MCF 10A (cell line): ENCODE results near the gene NR2E3. TPM values are rescaled to one million over a fixed set of nuclear protein-coding genes. Genes with fewer than 3 reads are reported as not detected.

Source experiments
- BruUV-seq: library from RNA; stranded (reverse); fragments of 400-500 nt; replicated peaks from 2 replicates; lab custom pipeline; 2021; lab: Mats Ljungman, UMichigan
- CTCF ChIA-PET: fragments of 300-600 bp; sonication (Branson Sonifier 250); formaldehyde crosslinking; extraction: SDS; loops from one replicate; lab custom pipeline; 2021; ENCODE audit warnings: antibody characterized with exemption, inconsistent platforms; lab: Yijun Ruan, JAX
- POLR2A ChIA-PET: fragments of 300-600, 350-650 bp; sonication (Branson Sonifier 250); formaldehyde crosslinking; extraction: SDS; loops from one replicate; lab custom pipeline; 2020; ENCODE audit warnings: antibody characterized with exemption, inconsistent platforms; lab: Yijun Ruan, JAX
- DNase-seq: peaks from one replicate; pipeline ENCODE4 v3.0.0-alpha.2; 2018; ENCODE audit not compliant: unreplicated experiment
- H3K27ac Mint-ChIP-seq: one replicate; pipeline ENCODE4 v1.8.0; 2022; ENCODE audit warnings: mild to moderate bottlenecking, low read depth, mixed read lengths; ENCODE audit not compliant: unreplicated experiment
- H3K27me3 Mint-ChIP-seq: one replicate; pipeline ENCODE4 v1.8.0; 2022; ENCODE audit warnings: mixed read lengths; ENCODE audit not compliant: insufficient read depth, unreplicated experiment
- H3K36me3 Mint-ChIP-seq: one replicate; pipeline ENCODE4 v1.8.0; 2022; ENCODE audit warnings: mild to moderate bottlenecking, moderate library complexity, mixed read lengths; ENCODE audit not compliant: insufficient read depth, unreplicated experiment
- H3K4me1 Mint-ChIP-seq: one replicate; pipeline ENCODE4 v1.8.0; 2022; ENCODE audit warnings: mixed read lengths; ENCODE audit not compliant: insufficient read depth, unreplicated experiment
- H3K4me3 Mint-ChIP-seq: one replicate; pipeline ENCODE4 v1.8.0; 2022; ENCODE audit warnings: mild to moderate bottlenecking, moderate library complexity, mixed read lengths; ENCODE audit not compliant: unreplicated experiment
- H3K9me3 Mint-ChIP-seq: one replicate; pipeline ENCODE4 v1.8.0; 2022; ENCODE audit warnings: mixed read lengths; ENCODE audit not compliant: unreplicated experiment
- CTCF ChIP-seq: fragments of 200-600 bp; IDR thresholded peaks from one replicate; pipeline ENCODE4 v1.8.0; 2022; ENCODE audit warnings: antibody characterized with exemption, mild to moderate bottlenecking; ENCODE audit not compliant: unreplicated experiment
- intact Hi-C: fragments of 100-400 bp; cut with micrococcal nuclease; formaldehyde crosslinking; loops from 2 replicates; pipeline ENCODE4 v1.14.1; 2022
- total RNA-seq: library from RNA; stranded (reverse); gene quantifications from 2 replicates; pipeline ENCODE4 v1.2.3, GENCODE V29; 2022

The NR2E3 gene
- total RNA-seq, 1 experiment from 2014 or later, result 0.49 TPM

GRCh38 chr15:71773206-71773859 is 37.0 kb upstream of the NR2E3 start:
- no peak overlapping the region for H3K4me3 Mint-ChIP-seq
- ChIA-PET CTCF (interaction anchor here (0.6 to 0.8 kb wide), 3 partner anchors 29 to 954 kb away, joined by 3 to 4 read pairs (median 3); no protein-coding TSS in a partner anchor), POLR2A (no interaction called here)
- no peaks in the 10 kb centered on the region for H3K27me3 Mint-ChIP-seq
- peaks cover 4% of the 10 kb centered on the region for H3K36me3 Mint-ChIP-seq
- DNase-seq, result no peak
- no peak overlapping the region for H3K27ac Mint-ChIP-seq
- TF ChIP-seq CTCF, result no peak
- no TSS peak for BruUV-seq
- H3K9me3 Mint-ChIP-seq, result peaks cover 8% of the 10 kb centered on the region
- intact Hi-C loops, result no loop called here
- no peaks in the 10 kb centered on the region for H3K4me1 Mint-ChIP-seq

- peaks cover 3% of the 10 kb centered on the region for H3K36me3 Mint-ChIP-seq
- no peak overlapping the region for H3K27ac Mint-ChIP-seq
- BruUV-seq, result no TSS peak
- intact Hi-C loops, result no loop called here
- H3K4me1 Mint-ChIP-seq, result peaks cover 10% of the 10 kb centered on the region
- H3K9me3 Mint-ChIP-seq, result peaks cover 8% of the 10 kb centered on the region
- no peak for DNase-seq
- H3K27me3 Mint-ChIP-seq, result no peaks in the 10 kb centered on the region
- ChIA-PET CTCF (interaction anchor here (1.2 to 2.1 kb wide), 2 partner anchors 22 to 25 kb away, joined by 5 to 6 read pairs; no protein-coding TSS in a partner anchor), POLR2A (interaction anchor here (1.5 kb wide), 1 partner anchor 24 kb away, joined by 3 read pairs; no protein-coding TSS in a partner anchor)
- no peak overlapping the region for H3K4me3 Mint-ChIP-seq
- TF ChIP-seq CTCF, result no peak
Observed at GRCh38 chr15:71775856-71776255, 34.5 kb upstream of the NR2E3 start.

GRCh38 chr15:71776304-71776703 is 34.0 kb upstream of the NR2E3 start:
- Mint-ChIP-seq H3K4me3 (no peak overlapping the region), H3K27ac (no peak overlapping the region), H3K4me1 (peaks cover 10% of the 10 kb centered on the region), H3K36me3 (no peaks in the 10 kb centered on the region), H3K27me3 (no peaks in the 10 kb centered on the region), H3K9me3 (peaks cover 4% of the 10 kb centered on the region)
- intact Hi-C loops, result no loop called here
- no peak for DNase-seq
- CTCF ChIA-PET, result interaction anchor here (1.2 to 2.1 kb wide), 2 partner anchors 23 to 25 kb away, joined by 5 to 6 read pairs; no protein-coding TSS in a partner anchor
- no TSS peak for BruUV-seq
- POLR2A ChIA-PET, result interaction anchor here (1.5 kb wide), 1 partner anchor 24 kb away, joined by 3 read pairs; no protein-coding TSS in a partner anchor
- TF ChIP-seq CTCF, result no peak

- no peak overlapping the region for H3K27ac Mint-ChIP-seq
- POLR2A ChIA-PET, result no interaction called here
- H3K27me3 Mint-ChIP-seq, result no peaks in the 10 kb centered on the region
- no peaks in the 10 kb centered on the region for H3K9me3 Mint-ChIP-seq
- intact Hi-C loops, result no loop called here
- BruUV-seq, result no TSS peak
- CTCF ChIA-PET, result interaction anchor here (0.5 to 5.1 kb wide), 4 partner anchors 9 to 378 kb away, joined by 3 to 35 read pairs (median 4); no protein-coding TSS in a partner anchor
- no peak for DNase-seq
- peaks cover 10% of the 10 kb centered on the region for H3K4me1 Mint-ChIP-seq
- no peak for TF ChIP-seq CTCF
- no peak overlapping the region for H3K4me3 Mint-ChIP-seq
- no peaks in the 10 kb centered on the region for H3K36me3 Mint-ChIP-seq
Observed at GRCh38 chr15:71777216-71777943, 33.0 kb upstream of the NR2E3 start.
